HG03108 (cell line): ENCODE measurements around the gene CIART.
A peak's percentile ranks its signal among the peaks of the same experiment; 100 is the strongest.

Experiments used
- ATAC-seq: cut with Tn5 transposase; IDR thresholded peaks from one replicate; pipeline ENCODE4 v1.9.1; 2021; ENCODE audit warnings: moderate library complexity; ENCODE audit not compliant: unreplicated experiment

CIART gene

DNA sequence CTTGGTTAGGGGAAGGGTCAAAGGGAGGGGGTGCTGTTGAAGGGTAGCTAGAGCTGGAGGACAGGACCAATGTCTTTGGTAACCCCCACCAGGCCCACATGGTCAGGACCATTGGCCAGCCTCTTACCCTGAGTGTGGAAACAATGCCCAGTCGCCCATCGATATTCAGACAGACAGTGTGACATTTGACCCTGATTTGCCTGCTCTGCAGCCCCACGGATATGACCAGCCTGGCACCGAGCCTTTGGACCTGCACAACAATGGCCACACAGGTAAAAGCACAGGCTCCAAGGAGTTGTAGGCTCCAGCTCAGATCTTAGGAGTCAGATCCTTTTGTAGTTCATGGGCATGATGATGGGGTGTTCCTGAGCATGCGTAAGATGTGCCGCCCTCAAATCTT lies 21.0 kb upstream of the CIART start:
- ATAC-seq = no peak

- ATAC-seq = no peak
Observed at GRCh38 chr1:150262388-150263320, 19.7 kb upstream of the CIART start.

- ATAC-seq = no peak
Observed at GRCh38 chr1:150263549-150263948, 18.8 kb upstream of the CIART start.

DNA sequence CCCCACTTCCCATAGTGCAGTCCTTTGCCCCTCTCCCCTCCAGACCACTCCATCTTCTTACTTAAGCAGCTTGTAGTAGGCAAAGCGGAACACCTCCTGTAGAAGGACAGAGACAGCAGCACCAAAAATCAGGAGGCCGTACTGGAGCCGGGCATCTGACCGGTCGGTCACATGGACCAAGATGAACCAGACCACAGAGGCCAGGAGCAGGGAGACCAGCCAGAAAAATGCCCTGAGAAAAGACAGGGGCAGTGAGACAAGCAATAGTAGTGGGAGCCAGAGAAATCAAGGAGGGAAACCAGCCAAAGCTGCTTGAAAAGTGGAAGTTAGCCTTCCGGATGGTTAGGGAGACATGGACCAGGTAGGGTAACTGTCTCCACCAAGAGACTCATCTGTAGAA lies 14.5 kb upstream of the CIART start:
- ATAC-seq = no peak

DNA sequence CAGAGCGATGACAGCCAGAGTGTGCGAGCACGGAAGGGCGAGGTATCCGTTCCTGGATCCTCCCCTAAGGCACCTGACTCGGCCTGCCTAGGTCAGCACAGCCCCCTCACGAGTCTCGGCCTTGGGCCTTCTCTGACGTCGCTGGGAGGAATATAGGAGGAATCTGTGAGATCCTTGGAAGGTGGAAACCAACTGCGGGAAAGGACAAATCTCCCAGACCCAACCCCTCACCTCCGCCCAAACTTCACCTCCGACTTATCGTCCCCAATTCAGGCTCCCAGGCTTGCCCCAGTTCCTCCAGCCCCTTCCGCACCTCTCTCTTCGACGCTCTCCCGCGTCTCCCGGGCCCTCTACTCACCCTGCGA lies 14.0 kb upstream of the CIART start:
- no peak for ATAC-seq

- peak; percentile 94 for ATAC-seq
Observed at GRCh38 chr1:150268705-150269403, 13.5 kb upstream of the CIART start, which contains the start of gene APH1A. Gene APH1A (minus strand): TSS chr1:150269016. CDS start chr1:150268810, 206 bp downstream.

- ATAC-seq = no peak
Observed at GRCh38 chr1:150269451-150269850, 12.9 kb upstream of the CIART start.

- ATAC-seq = no peak
Observed at GRCh38 chr1:150271291-150271959, 10.9 kb upstream of the CIART start.

DNA sequence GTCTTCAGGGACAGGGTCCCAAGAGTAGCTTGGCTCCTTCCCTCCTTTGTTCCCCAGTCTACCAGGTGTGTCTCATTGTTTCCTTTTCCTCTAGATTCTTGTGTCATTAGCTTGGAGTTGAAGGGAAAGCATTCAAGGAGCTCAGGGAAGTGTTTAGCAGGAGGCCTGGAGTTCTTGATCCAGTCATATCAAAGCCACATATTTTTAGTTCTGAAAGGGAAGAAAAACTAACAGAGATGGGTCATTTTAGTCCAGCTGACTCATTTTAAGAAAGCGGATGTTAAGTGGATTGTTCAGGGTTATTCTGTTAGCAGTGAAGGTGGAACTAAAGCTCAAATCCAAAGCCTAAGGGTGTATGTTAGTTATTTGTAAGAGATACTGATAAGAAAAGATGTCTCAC lies 9.0 kb upstream of the CIART start:
- ATAC-seq = no peak

DNA sequence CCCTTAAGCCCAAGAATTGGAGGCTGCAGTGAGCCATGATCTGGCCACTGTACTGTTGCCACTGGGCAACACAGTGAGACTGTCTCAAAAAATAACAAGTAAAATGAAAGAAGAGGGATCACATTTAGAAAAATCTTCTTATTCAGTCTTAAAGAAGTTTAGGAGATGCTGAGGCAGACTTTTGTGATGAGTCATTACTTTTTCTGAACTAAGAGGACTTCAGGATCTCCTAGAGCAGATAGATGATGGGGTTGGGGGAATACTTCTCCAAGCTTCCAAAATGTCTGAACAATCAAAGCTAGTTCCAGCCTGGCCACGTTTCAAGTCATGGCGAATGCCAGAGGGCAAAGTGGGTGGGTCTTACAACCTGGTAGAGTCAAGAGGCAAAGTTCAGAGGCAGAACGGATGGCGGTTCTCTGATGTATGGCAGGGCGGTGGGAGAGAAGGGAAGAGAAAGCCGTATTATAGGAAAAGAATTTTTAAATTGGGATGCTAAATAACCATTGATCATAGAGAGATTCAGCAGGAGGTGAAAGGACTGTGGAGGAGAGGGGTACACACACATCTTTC lies 2.1 kb upstream of the CIART start:
- ATAC-seq = no peak

- ATAC-seq = no peak
Observed at GRCh38 chr1:150281221-150281757, 1.1 kb upstream of the CIART start.

- ATAC-seq = no peak
Observed at GRCh38 chr1:150282558-150282958, 204 bp downstream of the CIART start.

DNA sequence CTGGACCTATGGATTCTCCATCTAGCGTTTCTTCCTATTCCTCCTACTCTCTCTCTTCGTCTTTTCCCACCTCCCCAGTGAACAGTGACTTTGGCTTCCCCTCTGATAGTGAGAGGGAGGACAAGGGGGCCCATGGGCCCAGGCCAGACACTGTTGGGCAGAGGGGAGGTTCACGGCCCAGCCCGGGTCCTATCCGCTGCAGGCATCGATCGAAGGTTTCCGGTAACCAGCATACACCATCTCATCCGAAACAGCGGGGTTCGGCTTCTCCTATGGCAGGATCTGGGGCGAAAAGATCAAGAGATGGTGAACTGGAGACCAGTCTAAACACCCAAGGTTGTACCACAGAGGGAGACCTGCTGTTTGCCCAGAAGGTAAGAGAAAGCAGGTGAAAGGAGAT lies 906 bp downstream of the CIART start:
- no peak for ATAC-seq

DNA sequence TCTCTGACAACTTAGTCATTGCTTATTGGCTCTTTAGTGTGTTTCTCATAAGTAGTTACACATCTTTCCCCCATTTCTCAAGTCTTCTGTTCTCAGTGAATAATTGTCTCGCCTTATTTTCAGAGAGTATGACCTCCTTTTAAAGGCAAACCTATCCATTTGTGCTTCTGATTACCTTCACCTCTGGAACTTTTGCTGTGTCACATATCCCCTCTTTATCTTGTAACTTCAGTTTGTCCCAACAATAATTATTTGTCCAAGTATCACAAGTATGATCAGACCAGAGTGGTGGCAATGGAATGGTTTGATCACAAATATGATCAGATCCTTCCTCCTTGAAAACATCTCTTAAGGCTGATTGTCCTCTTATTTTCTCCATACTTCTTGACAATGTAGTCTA lies 6.0 kb downstream of the CIART start:
- ATAC-seq = no peak

GRCh38 chr1:150288822-150289221 lies 6.5 kb downstream of the CIART start:
- ATAC-seq = no peak

GRCh38 chr1:150293433-150294253 lies 11.3 kb downstream of the CIART start, which contains the start of gene MRPS21:
Gene MRPS21 (plus strand): TSS chr1:150293861. CDS start chr1:150294367, 506 bp downstream.
- peak; percentile 95 for ATAC-seq

- no peak for ATAC-seq
Observed at GRCh38 chr1:150295476-150295875, 13.1 kb downstream of the CIART start.

DNA sequence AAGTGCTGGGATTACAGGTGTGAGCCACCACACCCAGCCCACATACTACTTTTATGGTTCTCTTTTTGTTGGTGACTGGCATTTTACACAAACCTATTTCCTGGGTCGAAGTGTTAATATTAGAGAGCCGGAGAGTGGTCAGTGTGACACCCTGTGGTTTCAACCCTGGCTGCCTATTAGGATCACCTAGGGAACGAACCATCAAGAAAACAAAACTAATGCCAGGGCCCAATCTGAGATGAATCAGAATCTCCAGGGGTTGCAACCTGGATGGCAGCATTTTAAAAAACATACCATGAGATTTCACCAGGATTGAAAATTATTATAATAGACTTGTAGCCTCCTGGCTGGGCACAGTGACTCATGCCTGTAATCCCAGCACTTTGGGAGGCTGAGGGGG lies 17.4 kb downstream of the CIART start:
- no peak for ATAC-seq

DNA sequence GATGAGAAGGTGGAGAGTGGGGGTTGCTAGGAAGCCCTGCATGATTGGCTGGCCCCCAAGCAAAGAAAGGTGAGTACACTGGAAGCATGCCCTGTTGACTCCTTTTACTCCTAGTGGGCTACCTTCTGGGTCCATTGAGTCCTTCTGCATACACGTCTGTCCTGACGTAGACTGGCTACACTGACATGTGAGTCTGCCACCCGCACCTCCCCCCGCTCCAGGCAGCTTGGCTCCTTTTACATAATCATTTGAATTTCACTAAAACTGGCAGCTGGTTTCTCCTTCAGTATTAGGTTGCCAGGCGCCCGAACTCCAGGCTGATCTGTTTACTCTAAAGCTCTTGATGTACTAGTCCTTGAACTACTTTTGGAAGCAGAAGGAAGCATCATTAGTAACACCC lies 20.0 kb downstream of the CIART start:
- ATAC-seq = no peak

- ATAC-seq = no peak
Observed at GRCh38 chr1:150302902-150303301, 20.5 kb downstream of the CIART start.
